HUDEP-2 (cell line): ENCODE results near the gene FOXN1.
"Not testable (repeated sequence)": the region's sequence is repeated elsewhere in the genome, so short reads cannot be mapped to it uniquely, and the experiment has no call there.

ENCODE experiments used
- DNase-seq, 76 experiments: peaks; one replicate each; lab custom pipeline; 2025; ENCODE audit not compliant: unreplicated experiment in 76 of 76; lab: John Stamatoyannopoulos, UW

FOXN1 gene, protein sequence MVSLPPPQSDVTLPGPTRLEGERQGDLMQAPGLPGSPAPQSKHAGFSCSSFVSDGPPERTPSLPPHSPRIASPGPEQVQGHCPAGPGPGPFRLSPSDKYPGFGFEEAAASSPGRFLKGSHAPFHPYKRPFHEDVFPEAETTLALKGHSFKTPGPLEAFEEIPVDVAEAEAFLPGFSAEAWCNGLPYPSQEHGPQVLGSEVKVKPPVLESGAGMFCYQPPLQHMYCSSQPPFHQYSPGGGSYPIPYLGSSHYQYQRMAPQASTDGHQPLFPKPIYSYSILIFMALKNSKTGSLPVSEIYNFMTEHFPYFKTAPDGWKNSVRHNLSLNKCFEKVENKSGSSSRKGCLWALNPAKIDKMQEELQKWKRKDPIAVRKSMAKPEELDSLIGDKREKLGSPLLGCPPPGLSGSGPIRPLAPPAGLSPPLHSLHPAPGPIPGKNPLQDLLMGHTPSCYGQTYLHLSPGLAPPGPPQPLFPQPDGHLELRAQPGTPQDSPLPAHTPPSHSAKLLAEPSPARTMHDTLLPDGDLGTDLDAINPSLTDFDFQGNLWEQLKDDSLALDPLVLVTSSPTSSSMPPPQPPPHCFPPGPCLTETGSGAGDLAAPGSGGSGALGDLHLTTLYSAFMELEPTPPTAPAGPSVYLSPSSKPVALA

DNA sequence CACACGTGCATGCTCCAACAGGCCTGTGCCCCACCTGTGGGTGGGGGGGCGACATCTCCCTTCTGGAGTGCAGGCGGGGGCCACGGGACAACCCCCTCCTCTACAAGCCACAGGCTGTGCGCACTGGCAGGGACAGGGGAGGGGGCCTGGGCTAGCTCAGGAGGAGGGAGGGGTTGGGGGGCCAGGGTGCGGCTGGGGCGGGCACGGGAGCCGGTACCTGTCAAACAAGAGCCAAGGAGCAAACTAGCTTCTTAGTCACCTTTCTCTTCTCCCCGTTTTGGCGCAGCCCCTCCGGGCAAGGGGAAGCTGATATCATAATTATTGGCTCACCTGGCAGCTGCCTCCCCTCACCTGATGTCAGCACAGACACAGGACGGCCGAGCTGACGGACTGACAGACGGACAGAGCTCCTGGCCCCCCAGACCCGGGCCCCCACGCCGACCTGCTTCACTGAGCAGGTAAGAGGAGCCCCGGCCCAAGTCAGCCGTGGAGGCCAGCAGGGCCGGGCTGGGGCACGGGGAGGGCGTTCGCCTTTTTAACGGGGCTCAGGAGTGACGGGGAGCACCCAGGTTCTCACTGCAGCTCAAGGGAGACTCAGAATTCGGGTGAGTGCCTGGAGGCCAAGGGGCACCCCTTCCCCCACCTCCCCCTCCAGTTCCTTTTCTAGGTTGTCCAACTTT is at the start of gene FOXN1:
FOXN1 (plus strand) TSS at position 363 of the 680 bp plus-strand sequence. CDS start 17,622 bp downstream, outside the sequence.
- DNase-seq: no peak

DNA sequence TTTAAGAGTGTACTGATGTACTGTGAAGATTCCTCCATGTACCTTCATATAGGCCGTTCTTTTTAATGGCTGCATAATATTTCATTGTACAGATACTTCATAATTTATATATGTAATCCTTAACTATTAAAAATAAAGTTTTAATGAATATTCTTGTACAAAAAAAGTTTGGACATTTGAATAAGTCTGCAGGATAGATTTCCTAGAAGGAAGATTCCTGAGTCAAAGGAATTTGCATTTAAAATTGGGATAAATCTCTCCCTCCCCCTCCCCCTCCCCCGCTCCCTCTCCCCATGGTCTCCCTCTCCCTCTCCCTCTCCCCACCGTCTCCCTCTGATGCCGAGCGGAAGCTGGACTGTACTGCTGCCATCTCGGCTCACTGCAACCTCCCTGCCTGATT is 48.3 kb upstream of the FOXN1 start:
- DNase-seq: no peak

DNA sequence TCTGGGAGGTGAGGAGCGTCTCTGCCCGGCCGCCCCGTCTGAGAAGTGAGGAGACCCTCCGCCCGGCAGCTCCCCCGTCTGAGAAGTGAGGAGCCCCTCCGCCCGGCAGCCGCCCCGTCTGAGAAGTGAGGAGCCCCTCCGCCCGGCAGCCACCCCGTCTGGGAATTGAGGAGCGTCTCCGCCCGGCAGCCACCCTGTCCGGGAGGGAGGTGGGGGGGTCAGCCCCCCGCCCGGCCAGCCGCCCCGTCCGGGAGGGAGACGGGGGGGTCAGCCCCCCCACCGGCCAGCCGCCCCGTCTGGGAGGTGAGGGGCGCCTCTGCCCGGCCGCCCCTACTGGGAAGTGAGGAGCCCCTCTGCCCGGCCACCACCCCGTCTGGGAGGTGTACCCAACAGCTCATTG is 47.3 kb upstream of the FOXN1 start:
- not testable (repeated sequence) for DNase-seq

DNA sequence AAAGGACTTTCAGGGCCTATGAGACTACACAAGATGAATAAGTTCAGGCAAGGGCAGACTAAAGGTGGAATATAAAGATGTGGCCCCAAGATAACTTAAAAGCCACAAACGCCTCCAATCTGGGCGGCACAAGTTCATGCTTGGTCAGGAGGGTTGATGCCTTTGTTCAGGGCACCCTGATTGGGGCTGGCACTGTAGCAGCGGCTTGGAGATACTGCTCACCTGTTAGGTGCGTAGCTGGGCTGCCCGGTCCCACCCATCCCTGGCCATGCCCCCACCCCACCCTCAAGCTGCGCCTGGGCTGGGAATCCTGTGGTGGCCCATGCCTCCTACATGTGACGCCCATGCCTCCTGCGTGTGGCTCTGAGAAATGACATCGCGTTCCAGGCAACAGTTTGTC is 45.2 kb upstream of the FOXN1 start:
- DNase-seq: no peak

DNA sequence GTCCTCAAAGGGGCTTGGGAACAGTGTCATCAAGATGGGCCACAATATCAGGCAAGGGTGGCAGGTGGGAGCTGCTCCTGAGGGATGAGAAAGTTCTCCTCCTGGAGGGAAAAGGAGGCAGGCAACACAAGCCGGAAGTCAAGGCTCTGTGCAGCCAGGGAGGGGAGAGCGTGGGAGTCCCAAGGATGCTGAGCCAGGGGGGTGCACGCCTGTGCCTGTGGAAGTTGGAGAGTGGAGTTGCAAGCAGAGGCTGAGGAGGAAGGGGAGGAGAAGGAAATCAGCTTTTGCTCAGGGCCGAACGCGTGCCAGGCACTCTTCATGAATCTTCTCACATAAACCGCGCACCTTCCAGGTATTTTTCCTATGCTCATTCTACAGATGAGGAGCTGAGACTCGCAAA is 40.1 kb upstream of the FOXN1 start:
- DNase-seq: no peak

DNA sequence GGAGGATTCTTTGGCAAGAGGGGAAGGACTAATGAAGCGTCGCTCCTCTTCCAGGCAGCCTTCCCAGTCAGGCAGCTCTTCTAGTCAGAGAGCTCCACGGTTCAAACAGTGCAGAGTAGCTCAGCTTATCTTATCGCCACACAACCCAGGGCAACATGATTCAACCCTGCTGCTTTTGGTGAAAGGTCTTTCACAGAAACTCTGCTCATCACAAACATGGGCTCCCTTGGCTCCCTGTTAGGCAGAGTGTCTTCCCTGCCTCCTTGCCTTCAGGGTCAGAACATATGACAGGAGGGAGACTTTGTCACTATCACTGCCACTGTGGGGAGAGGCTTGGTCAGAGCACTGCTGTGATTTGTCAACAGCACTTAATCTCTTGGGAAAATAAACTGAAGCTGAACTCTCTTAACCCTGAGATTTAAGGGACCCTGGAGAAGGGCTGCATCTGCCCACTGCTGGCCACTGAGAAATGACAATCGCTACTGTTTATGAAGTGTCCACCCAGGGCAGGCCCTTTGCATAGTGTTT is 39.6 kb upstream of the FOXN1 start:
- peak in 47 of 76 experiments; percentile 4 to 68 (median 26) for DNase-seq

DNA sequence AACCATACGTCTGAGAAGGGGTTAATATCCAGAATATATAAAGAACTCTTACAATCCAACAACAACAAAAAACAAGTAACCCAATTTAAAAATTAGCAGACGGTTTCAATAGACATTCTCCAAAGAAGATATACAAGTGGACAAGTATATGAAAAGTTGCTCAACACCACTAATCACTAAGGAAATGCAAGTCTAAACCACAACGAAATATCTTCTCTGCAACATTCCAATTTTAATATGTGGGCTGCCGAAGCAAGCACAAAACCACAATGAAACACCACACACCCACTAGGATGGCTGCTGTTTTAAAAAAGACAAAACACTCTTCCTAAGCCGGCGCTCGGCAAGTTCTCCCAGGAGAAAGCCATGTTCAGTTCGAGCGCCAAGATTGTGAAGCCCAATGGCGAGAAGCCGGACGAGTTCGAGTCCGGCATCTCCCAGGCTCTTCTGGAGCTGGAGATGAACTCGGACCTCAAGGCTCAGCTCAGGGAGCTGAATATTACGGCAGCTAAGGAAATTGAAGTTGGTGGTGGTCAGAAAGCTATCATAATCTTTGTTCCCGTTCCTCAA is 38.6 kb upstream of the FOXN1 start:
- no peak for DNase-seq

DNA sequence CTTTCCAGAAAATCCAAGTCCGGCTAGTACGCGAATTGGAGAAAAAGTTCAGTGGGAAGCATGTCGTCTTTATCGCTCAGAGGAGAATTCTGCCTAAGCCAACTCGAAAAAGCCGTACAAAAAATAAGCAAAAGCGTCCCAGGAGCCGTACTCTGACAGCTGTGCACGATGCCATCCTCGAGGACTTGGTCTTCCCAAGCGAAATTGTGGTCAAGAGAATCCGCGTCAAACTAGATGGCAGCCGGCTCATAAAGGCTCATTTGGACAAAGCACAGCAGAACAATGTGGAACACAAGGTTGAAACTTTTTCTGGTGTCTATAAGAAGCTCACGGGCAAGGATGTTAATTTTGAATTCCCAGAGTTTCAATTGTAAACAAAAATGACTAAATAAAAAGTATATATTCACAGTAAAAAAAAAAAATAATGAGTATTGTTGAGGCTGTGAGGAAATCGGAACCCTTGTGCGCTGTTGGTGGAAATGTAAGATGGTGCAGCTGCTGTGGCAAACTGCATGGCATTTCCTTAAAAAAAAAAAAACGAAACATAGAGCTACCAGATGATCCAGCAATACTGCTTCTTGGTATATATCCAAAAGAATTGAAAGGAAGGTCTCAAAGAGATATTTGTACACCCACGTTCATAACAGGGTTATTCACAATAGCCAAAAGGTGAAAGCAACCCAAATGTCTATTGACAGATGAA is 38.0 kb upstream of the FOXN1 start:
- not testable (repeated sequence) for DNase-seq

DNA sequence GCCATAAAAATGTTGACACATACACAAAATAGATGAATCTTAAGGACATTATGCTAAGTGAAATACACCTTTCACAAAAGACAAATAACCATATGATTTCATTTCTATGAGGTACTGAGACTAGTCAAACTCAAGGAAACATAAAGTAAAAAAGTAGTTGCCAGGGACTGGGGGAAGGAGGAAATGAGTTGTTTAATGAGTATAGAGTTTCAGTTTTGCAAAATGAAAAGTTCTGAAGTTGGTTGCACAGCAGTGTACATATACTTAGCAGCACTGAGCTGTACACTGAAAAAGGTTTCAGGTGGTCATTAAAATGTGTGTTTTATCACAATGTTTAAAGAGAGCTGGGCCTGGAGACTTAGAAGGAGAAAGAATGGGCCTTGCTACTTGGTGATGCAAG is 37.4 kb upstream of the FOXN1 start:
- no peak for DNase-seq

DNA sequence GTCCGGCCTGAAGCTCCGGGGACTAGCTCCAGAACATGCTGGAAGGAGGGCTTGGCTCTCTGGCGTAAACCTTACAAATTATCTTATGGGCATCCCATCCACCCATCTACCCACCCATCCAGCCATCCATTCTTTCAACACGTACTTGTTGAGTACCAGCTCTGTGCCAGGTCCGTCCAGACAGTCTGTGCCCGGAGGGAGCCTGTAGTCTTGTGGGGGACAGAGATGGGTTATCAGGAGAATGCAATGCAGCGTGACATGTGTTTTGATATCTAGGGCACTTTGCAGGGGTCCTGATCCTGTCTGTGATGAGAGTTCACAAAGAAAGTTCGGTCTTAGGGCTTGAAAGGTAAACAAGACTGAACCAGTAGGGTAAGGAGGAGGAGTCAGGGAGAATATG is 36.8 kb upstream of the FOXN1 start:
- DNase-seq: no peak

DNA sequence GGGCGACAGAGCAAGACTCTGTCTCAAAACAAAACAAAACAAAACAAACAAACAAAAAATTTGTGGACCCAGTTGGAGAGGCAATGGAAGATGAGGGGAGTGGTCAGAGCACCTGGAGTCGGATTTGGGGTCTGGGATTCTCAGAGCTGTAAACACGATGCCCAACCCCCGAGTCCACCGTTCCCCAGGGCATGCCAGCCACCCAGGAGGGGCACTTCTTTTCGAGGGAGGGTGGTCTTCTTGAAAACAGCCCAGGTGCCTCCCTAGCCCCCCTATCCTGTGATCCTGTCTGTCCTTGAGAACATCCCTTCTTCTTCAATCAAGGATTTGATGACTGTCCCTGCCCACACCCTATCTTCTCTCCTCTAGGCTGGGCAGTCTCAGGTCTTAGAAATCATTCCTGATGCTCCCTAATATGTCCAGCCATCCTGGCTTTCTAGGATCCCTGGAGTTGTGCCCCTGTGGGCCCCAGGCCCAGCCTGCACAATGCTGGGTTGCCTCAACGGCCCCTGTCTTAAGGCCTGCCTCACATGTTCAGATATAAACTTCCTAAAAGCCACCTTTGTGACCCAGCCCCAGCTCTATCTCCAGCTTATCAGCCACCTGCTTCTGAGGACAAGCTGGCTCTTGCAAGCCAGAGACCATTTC is 35.8 kb upstream of the FOXN1 start:
- DNase-seq: no peak

DNA sequence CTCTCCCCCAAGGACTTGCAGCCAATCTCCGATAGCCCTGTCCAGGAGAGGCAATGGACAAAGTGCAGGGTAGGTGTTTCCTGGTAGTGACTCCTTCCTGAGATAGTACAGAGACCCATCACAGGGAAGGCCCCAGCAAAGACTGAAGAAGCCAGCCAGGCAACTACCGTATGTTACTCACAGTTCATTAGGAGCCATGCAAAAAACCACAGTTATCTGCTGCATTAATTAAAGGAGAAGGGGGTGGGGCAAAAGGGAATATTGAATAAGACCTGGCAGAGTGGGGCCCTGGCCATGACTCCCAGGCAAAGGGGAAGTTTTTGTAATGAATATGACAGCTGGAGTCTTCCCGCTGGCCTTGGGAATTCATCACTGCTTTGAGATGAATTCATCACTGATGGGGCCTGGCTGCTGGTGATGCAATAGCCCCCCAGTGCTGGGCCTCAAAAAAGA is 35.2 kb upstream of the FOXN1 start:
- no peak for DNase-seq

DNA sequence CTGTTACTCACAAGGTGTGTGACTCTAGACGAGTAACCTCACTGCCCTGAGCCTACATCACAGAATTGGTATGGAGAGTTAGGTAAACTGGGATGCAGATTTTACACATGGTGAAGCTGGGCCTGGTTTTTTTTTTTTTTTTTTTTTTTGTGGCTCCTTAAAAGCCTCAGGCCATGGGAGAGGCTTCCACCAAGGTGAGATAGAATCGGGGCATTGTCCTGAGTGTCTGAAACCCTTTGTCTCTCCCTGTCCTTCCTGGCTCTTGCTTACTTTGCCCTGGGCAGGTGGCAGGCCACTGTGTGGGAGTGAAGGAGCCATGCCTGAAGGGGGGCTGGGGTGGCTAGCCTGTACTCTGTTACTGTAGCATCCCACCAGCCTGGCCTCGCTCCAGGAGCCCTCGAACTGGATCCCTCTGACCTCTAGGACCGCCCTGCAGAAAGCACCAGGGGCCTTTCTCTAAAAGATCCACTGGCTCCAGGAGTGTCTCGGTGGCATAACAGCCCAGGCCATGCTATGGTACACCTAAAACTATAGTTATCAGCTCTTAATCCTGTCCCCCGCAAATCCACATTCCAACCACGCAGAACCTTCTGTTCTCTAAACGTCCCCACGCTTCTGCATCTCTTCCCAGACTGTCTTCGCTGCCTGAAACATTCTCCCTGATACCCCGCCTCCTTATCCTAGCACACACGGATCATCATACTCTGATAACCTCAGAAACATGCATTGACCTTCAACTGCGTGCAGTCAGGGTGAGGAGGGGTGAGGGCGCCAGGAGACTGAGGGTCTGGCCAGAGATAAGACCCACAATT is 34.4 kb upstream of the FOXN1 start:
- no peak for DNase-seq

DNA sequence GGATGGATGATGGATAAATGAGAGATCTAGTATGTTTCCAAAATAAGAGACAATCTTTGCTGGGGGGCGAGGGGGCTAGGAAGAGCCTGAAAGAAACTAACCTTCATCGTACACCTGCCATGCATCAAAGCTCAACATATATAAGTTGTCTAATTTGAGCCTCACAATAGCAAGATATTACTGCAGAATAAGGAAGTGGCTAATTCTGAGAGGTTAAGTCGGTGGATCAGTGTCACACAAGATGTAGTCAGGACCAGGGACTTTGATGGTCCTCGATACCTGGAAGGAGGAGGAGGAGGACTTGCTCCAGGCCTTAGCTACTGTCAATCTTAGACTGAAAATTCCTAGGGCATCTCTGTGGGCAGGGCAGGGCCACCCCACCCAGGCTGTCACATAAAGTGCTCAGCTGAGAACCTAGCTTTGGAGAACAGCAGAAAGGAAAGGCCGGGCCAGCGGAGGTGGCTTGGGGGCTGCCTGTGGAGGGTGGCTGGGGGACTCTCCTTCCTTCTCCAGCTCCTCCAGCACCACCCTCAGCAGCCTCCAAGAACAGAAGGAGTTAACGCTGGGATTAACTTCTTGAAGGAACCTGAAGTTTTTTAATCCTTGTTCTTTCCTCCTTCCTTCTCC is 33.2 kb upstream of the FOXN1 start:
- DNase-seq: no peak

DNA sequence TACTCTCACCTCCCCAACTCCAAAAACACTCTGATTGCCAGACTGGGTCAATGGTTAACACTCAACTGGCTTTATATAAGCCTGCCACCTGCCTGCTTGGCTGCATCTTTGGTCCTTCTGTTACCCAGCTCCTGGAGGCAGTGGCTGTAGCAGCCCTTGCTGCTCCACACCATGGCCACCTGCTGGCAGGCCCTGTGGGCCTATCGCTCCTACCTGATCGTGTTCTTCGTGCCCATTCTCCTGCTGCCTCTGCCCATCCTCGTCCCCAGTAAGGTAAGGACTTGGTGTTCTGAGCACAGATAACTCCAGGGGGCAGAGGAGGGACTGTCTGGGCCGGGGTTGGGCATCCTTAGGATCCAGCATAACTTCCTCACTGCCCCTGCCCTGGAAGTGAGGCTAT is 32.6 kb upstream of the FOXN1 start, which contains the start of gene SLC13A2:
SLC13A2 (plus strand) TSS at position 103 of the 400 bp plus-strand sequence; CDS start at position 172, 69 bp downstream.
- DNase-seq: no peak

DNA sequence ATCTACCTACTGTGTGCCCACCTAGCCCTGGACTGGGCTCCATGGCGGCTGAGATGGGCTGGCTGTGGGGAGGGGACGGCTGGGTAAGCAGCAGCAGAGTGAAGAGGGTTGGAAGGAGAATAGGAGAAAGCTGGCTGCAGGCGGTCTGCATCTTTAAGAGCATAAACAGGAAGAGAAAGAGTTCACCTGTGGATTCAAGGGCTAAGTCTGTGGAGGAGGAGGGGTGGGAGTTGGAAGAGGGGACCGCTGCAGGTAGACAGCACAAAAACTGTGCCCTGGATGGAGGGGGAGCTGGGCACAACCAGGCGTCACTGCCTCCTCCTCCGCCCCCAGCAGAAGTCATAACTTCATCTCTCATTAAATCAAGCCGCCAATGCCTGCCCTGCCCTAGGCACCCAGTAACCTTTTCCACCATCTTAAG is 32.0 kb upstream of the FOXN1 start:
- no peak for DNase-seq

DNA sequence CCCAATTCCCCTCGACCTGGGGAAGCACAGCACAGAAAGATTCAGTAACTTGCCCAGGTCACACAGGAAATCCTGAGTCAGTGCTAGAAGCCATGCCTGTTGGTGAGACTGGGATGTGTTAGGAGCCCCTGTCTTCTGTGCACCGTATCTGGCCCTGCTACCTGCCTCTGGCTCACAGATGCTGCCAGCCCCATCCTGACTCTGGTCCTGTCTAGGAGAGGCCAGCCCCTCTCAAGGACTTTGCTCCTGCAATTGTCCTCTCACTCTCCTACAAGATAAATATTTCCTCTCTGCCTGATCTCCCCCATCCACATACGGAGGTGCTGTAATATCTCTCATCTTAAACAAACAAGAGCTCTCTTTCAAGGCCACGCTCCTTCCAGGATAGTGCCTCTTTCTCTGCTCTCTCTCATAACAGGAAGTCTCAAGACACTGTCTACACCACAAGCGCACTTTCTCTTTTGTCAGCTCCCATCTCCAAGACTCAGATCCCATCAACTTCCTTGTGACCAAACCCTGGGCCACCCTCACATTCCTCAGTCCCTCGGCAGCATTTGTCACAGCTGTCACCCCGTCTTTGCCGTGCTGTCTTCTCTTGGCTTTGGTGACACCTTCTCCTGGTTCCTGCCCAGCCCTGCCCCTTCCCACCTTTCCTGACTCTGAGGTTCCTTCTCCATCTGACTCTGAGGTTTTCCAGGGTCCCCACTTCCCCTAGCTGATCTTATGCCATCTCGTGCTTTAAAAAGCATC is 30.8 kb upstream of the FOXN1 start:
- no peak for DNase-seq
